Fibroblast of the conjunctiva (primary cell): ENCODE results near the gene SELENON.

Experiments
- DNase-seq: peaks from one replicate; pipeline ENCODE4 v3.0.0-alpha.2; 2010; ENCODE audit warnings: low read depth

Gene SELENON

DNA sequence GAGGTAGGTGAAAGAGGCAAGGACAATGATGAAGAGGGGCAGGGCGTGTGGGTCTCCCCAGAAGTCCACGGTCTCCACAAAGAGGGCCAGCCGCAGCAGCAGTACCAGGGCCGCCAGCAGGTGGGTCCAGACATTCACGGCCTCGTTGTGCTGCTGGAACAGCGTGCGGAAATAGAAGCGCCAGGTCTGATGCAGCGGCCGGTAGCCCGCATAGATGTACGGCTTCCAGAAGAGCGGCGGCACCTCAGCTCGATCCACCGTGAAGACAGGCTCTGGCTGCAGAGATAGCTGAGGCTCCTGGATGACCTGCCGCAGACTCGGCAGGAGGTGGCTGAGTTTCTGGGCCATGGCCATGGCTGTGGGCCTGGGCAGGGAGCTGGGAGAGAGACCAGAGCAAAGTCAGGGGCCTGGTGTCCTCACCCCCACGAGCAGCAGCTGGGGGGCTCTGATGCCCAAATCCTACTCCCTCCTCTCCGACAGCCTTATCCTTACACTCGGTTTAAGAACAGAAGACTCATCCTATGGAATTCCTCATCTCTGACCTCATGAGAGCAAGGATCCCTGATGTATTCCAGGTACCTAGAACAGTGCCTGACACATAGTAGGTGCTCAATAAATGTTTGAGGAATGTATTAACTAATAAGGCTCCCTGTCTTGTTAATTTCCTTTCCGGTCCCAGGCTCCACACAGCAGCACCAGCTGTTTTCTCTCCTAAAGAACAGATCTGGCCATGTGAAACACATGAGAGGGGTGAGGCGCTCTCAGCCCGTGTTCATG is 63.7 kb downstream of the SELENON start:
- DNase-seq: no peak

DNA sequence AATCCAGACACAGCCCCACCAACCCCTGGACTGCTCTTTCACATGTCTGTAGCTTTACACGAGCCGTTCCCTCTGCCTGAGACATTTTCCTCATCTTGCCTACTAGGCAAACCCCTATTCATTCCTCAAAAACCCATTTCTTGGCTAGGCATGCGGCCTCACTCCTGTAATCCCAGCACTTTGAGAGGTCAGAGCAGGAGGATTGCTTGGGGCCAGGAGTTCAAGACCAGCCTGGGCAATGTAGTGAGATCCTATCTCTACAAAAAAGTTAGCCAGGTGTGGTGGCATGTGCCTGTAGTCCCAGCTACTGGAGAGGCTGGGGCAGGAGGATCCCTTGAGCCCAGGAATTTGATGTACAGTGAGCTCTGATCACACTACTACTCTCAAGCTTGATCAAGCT is 64.4 kb downstream of the SELENON start:
- DNase-seq: no peak

- no peak for DNase-seq
Observed at GRCh38 chr1:25866288-25866687, 66.3 kb downstream of the SELENON start.

GRCh38 chr1:25867210-25867991 is 67.4 kb downstream of the SELENON start:
- DNase-seq: no peak
